Breast epithelium (tissue), 4 donors: ENCODE data around the gene TMEM86B. TPM values are rescaled to one million over a fixed set of nuclear protein-coding genes. Genes with fewer than 3 reads are reported as not detected.

Source experiments
- DNase-seq, 2 donors: peaks; one replicate each; pipeline ENCODE4 v3.0.0-alpha.2; 2019; ENCODE audit warnings: low spot score in 2 of 2
- H3K27ac ChIP-seq, 2 donors: fragments of 200-600 bp; sonication (generic) in 1 of 2; one replicate each; pipeline ENCODE4 v1.5.1; 2016 to 2019; ENCODE audit warnings: mild to moderate bottlenecking in 1 of 2
- H3K27me3 ChIP-seq, 2 donors: fragments of 200-600 bp; sonication (generic) in 1 of 2; one replicate each; pipeline versions ENCODE4 v1.5.1 to v1.6.0; 2017 to 2019; ENCODE audit warnings: control low read depth in 1 of 2, mild to moderate bottlenecking in 1 of 2
- H3K36me3 ChIP-seq: fragments of 200-600 bp; one replicate; pipeline ENCODE4 v1.5.1; 2019
- H3K4me1 ChIP-seq, 2 donors: fragments of 200-600 bp; sonication (generic); one replicate each; pipeline ENCODE4 v1.5.1; 2016 to 2019; ENCODE audit warnings: control low read depth in 1 of 2
- H3K4me3 ChIP-seq, 3 donors: fragments of 200-600 bp; sonication (generic); 1 replicate in 2 of 3; 2 replicates in 1 of 3; pipeline ENCODE4 v1.5.1; 2016 to 2019; ENCODE audit warnings: mild to moderate bottlenecking in 3 of 3, moderate library complexity in 2 of 3
- H3K9me3 ChIP-seq, 2 donors: fragments of 200-600 bp; sonication (generic) in 1 of 2; one replicate each; pipeline ENCODE4 v1.5.1; 2016 to 2019; ENCODE audit warnings: control low read depth in 1 of 2
- POLR2A ChIP-seq: fragments of 450-650 bp; IDR thresholded peaks from one replicate; pipeline ENCODE4 v1.6.1; 2016; ENCODE audit warnings: antibody characterized with exemption, mild to moderate bottlenecking, moderate library complexity
- POLR2AphosphoS5 ChIP-seq, 3 donors: sonication (generic); formaldehyde crosslinking; IDR thresholded peaks; one replicate each; pipeline ENCODE4 v1.6.1; 2017; ENCODE audit warnings: antibody characterized with exemption in 3 of 3
- intact Hi-C: fragments of 100-400 bp; cut with DNase I; formaldehyde crosslinking; loops from one replicate; pipeline ENCODE4 v1.15.1; 2023; ENCODE audit warnings: low total_unique reads
- total RNA-seq, 3 donors: library from RNA; depleted of rRNA; stranded (reverse); fragments of >200 nt; gene quantifications; one replicate each; pipeline ENCODE4 v1.1.0, GENCODE V29; 2016
- TF ChIP-seq, protein P1 (sequence below), 3 donors: fragments of 450-650 bp; IDR thresholded peaks; one replicate each; pipeline ENCODE4 v1.5.1; 2016 to 2017; ENCODE audit warnings: antibody characterized with exemption in 3 of 3, mild to moderate bottlenecking in 3 of 3, moderate library complexity in 3 of 3

The TMEM86B gene
- total RNA-seq, 3 donors from 2014 or later = 0.80 to 3.6 (median 1.6) TPM

GRCh38 chr19:55224038-55224665 is 4.4 kb downstream of the TMEM86B start:
- no peak for DNase-seq
- TF ChIP-seq POLR2A = no peak
- TF ChIP-seq POLR2AphosphoS5 (IDR thresholded peaks at IDR 0.05) = no peak
- TF ChIP-seq, protein P1, sequence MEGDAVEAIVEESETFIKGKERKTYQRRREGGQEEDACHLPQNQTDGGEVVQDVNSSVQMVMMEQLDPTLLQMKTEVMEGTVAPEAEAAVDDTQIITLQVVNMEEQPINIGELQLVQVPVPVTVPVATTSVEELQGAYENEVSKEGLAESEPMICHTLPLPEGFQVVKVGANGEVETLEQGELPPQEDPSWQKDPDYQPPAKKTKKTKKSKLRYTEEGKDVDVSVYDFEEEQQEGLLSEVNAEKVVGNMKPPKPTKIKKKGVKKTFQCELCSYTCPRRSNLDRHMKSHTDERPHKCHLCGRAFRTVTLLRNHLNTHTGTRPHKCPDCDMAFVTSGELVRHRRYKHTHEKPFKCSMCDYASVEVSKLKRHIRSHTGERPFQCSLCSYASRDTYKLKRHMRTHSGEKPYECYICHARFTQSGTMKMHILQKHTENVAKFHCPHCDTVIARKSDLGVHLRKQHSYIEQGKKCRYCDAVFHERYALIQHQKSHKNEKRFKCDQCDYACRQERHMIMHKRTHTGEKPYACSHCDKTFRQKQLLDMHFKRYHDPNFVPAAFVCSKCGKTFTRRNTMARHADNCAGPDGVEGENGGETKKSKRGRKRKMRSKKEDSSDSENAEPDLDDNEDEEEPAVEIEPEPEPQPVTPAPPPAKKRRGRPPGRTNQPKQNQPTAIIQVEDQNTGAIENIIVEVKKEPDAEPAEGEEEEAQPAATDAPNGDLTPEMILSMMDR (IDR thresholded peaks at IDR 0.05) = no peak
- no peaks in the 10 kb centered on the region for H3K36me3 ChIP-seq

GRCh38 chr19:55223291-55224037 is 5.1 kb downstream of the TMEM86B start:
- TF ChIP-seq, protein P1 (IDR thresholded peaks at IDR 0.05) = no peak
- no peak for TF ChIP-seq POLR2AphosphoS5 (IDR thresholded peaks at IDR 0.05)
- no peak for TF ChIP-seq POLR2A
- intact Hi-C loops = no loop called here
- H3K4me1 ChIP-seq = no peaks in the 10 kb centered on the region
- no peak overlapping the region for H3K27ac ChIP-seq
- H3K36me3 ChIP-seq = no peaks in the 10 kb centered on the region
- H3K9me3 ChIP-seq = peaks cover 0 to 4% of the 10 kb centered on the region in 2 donors
- no peak for DNase-seq
- no peak overlapping the region for H3K4me3 ChIP-seq
- no peaks in the 10 kb centered on the region for H3K27me3 ChIP-seq

More at GRCh38 chr19:55224038-55224665, 4.4 kb downstream of the TMEM86B start:
- Histone ChIP-seq H3K9me3 (peaks cover 0 to 4% of the 10 kb centered on the region in 2 donors), H3K4me3 (no peak overlapping the region), H3K27me3 (no peaks in the 10 kb centered on the region), H3K27ac (no peak overlapping the region), H3K4me1 (no peaks in the 10 kb centered on the region)
- intact Hi-C loops = no loop called here

- no peaks in the 10 kb centered on the region for H3K36me3 ChIP-seq
These were observed 8.0 kb downstream of the TMEM86B start for GRCh38 chr19:55220525-55220924.

DNA sequence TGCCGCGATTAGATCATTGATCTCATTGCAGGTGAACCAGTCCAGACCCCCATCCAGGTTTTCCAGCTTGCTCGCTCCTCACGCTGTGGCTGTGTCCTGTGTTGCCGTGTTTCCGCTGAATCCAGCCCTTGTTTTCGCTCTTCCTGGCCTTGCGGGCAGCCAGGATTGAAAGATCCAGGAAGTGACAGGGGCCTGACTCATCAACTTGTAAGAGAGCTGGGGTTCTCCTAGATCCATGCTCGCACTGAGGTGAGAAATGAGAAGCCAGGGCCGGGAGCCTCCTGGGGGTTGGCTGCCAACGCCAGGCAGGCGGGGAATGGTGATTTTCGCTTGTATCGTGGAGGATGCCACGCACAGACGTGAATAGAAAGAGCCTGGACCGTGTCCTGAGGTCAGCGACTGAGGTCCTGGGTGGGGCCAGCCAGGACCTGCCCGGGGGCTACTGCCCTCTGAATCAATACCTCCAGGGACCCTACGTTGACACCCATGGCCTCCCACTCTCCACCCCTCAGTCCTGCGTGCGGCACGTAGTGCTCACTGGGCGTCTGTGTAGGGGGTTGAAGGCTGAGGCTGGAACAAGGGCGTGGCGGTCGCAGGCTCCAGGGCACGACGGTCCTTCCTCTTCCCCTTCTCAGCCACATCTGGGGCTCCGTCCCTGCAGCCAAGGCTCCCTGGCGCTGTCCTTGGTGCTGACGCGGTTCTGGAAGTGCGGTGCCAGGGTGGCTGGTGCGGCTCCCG is 11.9 kb downstream of the TMEM86B start:
- H3K27me3 ChIP-seq = no peaks in the 10 kb centered on the region
- H3K9me3 ChIP-seq = peaks cover 12 to 15% of the 10 kb centered on the region in 2 donors
- peak overlapping the region; percentile 31 to 64 (median 51) for H3K4me3 ChIP-seq
- no peaks in the 10 kb centered on the region for H3K4me1 ChIP-seq
- peak; percentile 23 to 70 for DNase-seq
- peak overlapping the region in 1 of 2 donors; percentile 67 for H3K27ac ChIP-seq
- TF ChIP-seq POLR2AphosphoS5 (IDR thresholded peaks at IDR 0.05) = peak in 2 of 3 donors; percentile 11 to 48
- TF ChIP-seq POLR2A = no peak
- intact Hi-C loops = loop anchor here (5.0 kb wide), 1 partner anchor 601 kb away; no protein-coding TSS in a partner anchor
- no peaks in the 10 kb centered on the region for H3K36me3 ChIP-seq

More at GRCh38 chr19:55220525-55220924, 8.0 kb downstream of the TMEM86B start:
- Histone ChIP-seq H3K9me3 (peaks cover 0 to 4% of the 10 kb centered on the region in 2 donors), H3K27ac (no peak overlapping the region), H3K4me3 (no peak overlapping the region), H3K27me3 (no peaks in the 10 kb centered on the region), H3K4me1 (no peaks in the 10 kb centered on the region)
- intact Hi-C loops = no loop called here
- no peak for DNase-seq
- TF ChIP-seq POLR2A = no peak
- TF ChIP-seq, protein P1 (IDR thresholded peaks at IDR 0.05) = no peak
- TF ChIP-seq POLR2AphosphoS5 (IDR thresholded peaks at IDR 0.05) = no peak

DNA sequence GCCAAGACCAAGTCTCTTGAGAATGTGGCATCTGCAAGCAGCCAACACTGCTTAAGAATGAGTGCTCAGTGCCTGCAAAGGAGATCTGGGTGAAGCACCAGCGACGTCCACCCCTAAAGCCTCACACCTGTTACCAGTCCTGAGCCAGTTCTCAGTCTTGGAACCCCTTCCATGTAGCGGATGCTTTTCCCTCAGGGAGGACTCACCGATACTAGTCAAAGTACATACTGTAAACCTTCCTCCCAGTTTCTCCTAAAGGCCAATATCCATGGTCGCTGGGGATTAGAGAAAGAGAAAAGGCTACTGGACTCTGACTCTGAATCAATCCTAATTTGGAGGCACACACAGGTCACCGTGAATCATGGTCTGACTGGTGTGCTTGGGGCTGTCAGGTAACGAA is 15.0 kb downstream of the TMEM86B start:
- Histone ChIP-seq H3K36me3 (no peaks in the 10 kb centered on the region), H3K9me3 (peaks cover 11 to 12% of the 10 kb centered on the region in 2 donors), H3K27me3 (no peaks in the 10 kb centered on the region), H3K27ac (no peak overlapping the region), H3K4me1 (no peaks in the 10 kb centered on the region), H3K4me3 (no peak overlapping the region)
- DNase-seq = no peak
- intact Hi-C loops = no loop called here
- TF ChIP-seq POLR2AphosphoS5 (IDR thresholded peaks at IDR 0.05) (no peak), POLR2A (no peak)
- TF ChIP-seq, protein P1 (IDR thresholded peaks at IDR 0.05) = no peak
